ENCODE measurements around the gene HECTD4. TPM values are rescaled to one million over a fixed set of nuclear protein-coding genes. Genes with fewer than 3 reads are reported as not detected.
"Not testable (repeated sequence)": the region's sequence is repeated elsewhere in the genome, so short reads cannot be mapped to it uniquely, and the experiment has no call there.

The HECTD4 gene
- total RNA-seq, 1 experiment from 2014 or later = 54.5 TPM

DNA sequence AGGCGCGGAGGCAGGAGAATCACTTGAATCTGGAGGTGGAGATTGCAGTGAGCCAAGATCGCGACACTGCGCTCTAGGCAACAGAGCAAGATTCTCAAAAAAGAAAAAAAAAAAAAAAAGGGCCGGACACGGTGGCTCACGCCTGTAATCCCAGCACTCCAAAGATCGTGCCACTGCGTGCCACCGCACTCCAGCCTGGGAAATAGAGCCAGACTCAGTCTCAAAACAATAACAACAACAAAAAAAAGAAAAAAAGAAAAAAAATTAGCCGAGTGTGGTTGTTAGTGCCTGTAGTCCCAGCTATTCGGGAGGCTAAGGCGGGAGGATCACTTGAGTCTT, 27.6 kb upstream of the HECTD4 start:
- Mint-ChIP-seq H3K36me3 (ENCODE audit: insufficient read depth, unreplicated experiment) (peaks cover 50% of the 10 kb centered on the region), H3K27me3 (ENCODE audit: insufficient read depth, unreplicated experiment) (no peaks in the 10 kb centered on the region), H3K4me1 (ENCODE audit: low read depth, unreplicated experiment) (no peaks in the 10 kb centered on the region), H3K4me3 (ENCODE audit: unreplicated experiment) (peak overlapping the region; percentile 99), H3K27ac (ENCODE audit: unreplicated experiment) (peak overlapping the region; percentile 100), H3K9me3 (ENCODE audit: unreplicated experiment) (no peaks in the 10 kb centered on the region)
- Histone ChIP-seq H3K36me3 (ENCODE audit: control insufficient read depth, insufficient read depth, low read length) (peaks cover 6% of the 10 kb centered on the region), H3K27me3 (replicated peaks; ENCODE audit: control insufficient read depth, insufficient read depth, low read length) (no peaks in the 10 kb centered on the region), H3K9me3 (no peaks in the 10 kb centered on the region), H3K4me3 (ENCODE audit: low read depth, low read length) (no peak overlapping the region), H3K4me1 (peaks cover 12% of the 10 kb centered on the region)
- intact Hi-C loops (cut with micrococcal nuclease; ENCODE audit: unreplicated experiment) = loop anchor here (1.0 kb wide), 1 partner anchor 8 kb away; the partner anchor contains the start of gene PTPN11
- TF ChIP-seq, protein P1, sequence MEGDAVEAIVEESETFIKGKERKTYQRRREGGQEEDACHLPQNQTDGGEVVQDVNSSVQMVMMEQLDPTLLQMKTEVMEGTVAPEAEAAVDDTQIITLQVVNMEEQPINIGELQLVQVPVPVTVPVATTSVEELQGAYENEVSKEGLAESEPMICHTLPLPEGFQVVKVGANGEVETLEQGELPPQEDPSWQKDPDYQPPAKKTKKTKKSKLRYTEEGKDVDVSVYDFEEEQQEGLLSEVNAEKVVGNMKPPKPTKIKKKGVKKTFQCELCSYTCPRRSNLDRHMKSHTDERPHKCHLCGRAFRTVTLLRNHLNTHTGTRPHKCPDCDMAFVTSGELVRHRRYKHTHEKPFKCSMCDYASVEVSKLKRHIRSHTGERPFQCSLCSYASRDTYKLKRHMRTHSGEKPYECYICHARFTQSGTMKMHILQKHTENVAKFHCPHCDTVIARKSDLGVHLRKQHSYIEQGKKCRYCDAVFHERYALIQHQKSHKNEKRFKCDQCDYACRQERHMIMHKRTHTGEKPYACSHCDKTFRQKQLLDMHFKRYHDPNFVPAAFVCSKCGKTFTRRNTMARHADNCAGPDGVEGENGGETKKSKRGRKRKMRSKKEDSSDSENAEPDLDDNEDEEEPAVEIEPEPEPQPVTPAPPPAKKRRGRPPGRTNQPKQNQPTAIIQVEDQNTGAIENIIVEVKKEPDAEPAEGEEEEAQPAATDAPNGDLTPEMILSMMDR (IDR thresholded peaks at IDR 0.05; ENCODE audit: insufficient read depth in 1 of 2, low read depth in 1 of 2, low read length in 1 of 2, severe bottlenecking in 1 of 2, unreplicated experiment in 1 of 2) = no peak
- ChIA-PET POLR2A (no interaction called here), CTCF (no interaction called here)
- no TSS peak for BruUV-seq (replicated peaks)
- DNase-seq = no peak

DNA sequence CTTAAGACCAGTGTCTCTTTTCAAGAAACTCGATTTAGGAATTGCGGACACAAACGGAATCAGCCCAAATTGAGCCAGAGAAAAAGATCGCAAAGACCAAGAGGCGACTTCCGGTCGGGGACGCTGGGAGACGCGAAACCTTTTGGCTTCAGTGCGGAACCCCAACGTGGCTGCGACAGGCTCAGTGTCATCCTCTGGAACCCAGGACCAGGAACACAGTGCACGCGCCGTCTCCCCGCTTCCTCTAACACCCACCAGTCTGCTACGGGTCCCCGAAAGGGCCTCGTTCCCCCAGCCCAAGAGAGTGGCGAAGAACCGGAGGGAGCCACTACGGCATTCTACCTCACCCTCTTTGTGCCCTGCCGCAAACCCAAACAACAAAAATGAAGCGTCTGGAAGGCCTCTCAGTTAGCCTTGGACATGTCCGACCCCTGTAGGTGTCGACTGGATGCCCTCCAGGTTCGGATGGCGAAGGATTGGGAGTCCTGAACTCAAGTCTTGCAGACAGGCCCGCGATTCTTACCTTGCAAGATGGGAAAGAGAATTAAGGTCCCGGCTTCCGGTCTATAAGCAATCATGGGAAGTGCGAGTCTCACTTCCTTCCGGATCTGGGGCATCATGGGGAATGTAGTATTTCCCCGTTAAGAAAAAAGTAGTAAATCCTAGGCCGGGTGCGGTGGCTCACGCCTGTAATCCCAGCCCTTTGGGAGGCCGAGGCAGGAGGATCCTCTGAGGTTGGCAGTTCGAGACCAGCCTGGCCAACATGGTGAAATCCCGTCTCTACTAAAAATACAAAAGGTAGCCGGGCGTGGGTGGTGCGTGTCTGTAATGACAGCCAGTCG, 27.1 kb upstream of the HECTD4 start, which contains the start of gene RPL6:
RPL6 (minus strand) TSS at position 542 of the 842 bp plus-strand sequence. CDS start 949 bp downstream, outside the sequence.
- Mint-ChIP-seq H3K9me3 (ENCODE audit: unreplicated experiment) (no peaks in the 10 kb centered on the region), H3K36me3 (ENCODE audit: insufficient read depth, unreplicated experiment) (peaks cover 56% of the 10 kb centered on the region), H3K27me3 (ENCODE audit: insufficient read depth, unreplicated experiment) (no peaks in the 10 kb centered on the region), H3K27ac (ENCODE audit: unreplicated experiment) (peak within 1 kb of the TSS; percentile 100), H3K4me3 (ENCODE audit: unreplicated experiment) (peak within 1 kb of the TSS; percentile 99), H3K4me1 (ENCODE audit: low read depth, unreplicated experiment) (no peaks in the 10 kb centered on the region)
- ChIA-PET CTCF (no interaction called here), POLR2A (no interaction called here)
- peaks cover 12% of the 10 kb centered on the region for H3K4me1 ChIP-seq
- TF ChIP-seq, protein P1 (IDR thresholded peaks at IDR 0.05; ENCODE audit: insufficient read depth in 1 of 2, low read depth in 1 of 2, low read length in 1 of 2, severe bottlenecking in 1 of 2, unreplicated experiment in 1 of 2) = no peak
- no peaks in the 10 kb centered on the region for H3K27me3 ChIP-seq (replicated peaks; ENCODE audit: control insufficient read depth, insufficient read depth, low read length)
- H3K36me3 ChIP-seq (ENCODE audit: control insufficient read depth, insufficient read depth, low read length) = peaks cover 10% of the 10 kb centered on the region
- intact Hi-C loops (cut with micrococcal nuclease; ENCODE audit: unreplicated experiment) = loop anchor here (1.0 kb wide), 1 partner anchor 9 kb away; the partner anchor contains the start of gene PTPN11
- peak; percentile 87 for DNase-seq
- H3K4me3 ChIP-seq (ENCODE audit: low read depth, low read length) = peak within 1 kb of the TSS; percentile 85
- TSS peak; percentile 61 for BruUV-seq (replicated peaks)
- H3K9me3 ChIP-seq = no peaks in the 10 kb centered on the region

DNA sequence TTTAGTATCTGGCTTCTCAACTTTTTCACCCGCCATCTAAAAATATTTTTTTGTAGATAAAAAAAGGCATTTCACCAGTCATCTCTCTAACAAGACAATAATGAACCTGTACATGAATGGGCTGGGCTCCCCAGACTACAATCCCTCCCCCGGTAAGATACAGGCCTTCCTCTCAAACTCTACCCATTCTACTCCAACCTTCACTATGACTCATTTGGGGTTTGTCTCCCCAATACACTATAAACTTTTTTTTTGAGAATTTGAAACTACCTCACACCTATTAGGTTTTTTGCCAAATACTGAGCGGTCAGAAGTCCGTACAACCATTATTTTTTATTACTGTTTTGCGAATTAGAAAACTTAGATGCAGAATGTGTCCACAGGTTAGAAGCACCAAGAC, 26.4 kb upstream of the HECTD4 start:
- H3K4me1 Mint-ChIP-seq (ENCODE audit: low read depth, unreplicated experiment) = no peaks in the 10 kb centered on the region
- no peaks in the 10 kb centered on the region for H3K27me3 Mint-ChIP-seq (ENCODE audit: insufficient read depth, unreplicated experiment)
- H3K9me3 ChIP-seq = no peaks in the 10 kb centered on the region
- H3K36me3 ChIP-seq (ENCODE audit: control insufficient read depth, insufficient read depth, low read length) = peaks cover 10% of the 10 kb centered on the region
- peak overlapping the region; percentile 99 for H3K4me3 Mint-ChIP-seq (ENCODE audit: unreplicated experiment)
- H3K27ac Mint-ChIP-seq (ENCODE audit: unreplicated experiment) = peak overlapping the region; percentile 100
- intact Hi-C loops (cut with micrococcal nuclease; ENCODE audit: unreplicated experiment) = loop anchor here (1.0 kb wide), 1 partner anchor 10 kb away; the partner anchor contains the start of gene PTPN11
- no TSS peak for BruUV-seq (replicated peaks)
- ChIA-PET CTCF (no interaction called here), POLR2A (no interaction called here)
- no peak for DNase-seq
- H3K27me3 ChIP-seq (replicated peaks; ENCODE audit: control insufficient read depth, insufficient read depth, low read length) = no peaks in the 10 kb centered on the region
- TF ChIP-seq, protein P1 (IDR thresholded peaks at IDR 0.05; ENCODE audit: insufficient read depth in 1 of 2, low read depth in 1 of 2, low read length in 1 of 2, severe bottlenecking in 1 of 2, unreplicated experiment in 1 of 2) = no peak
- peaks cover 12% of the 10 kb centered on the region for H3K4me1 ChIP-seq
- H3K36me3 Mint-ChIP-seq (ENCODE audit: insufficient read depth, unreplicated experiment) = peaks cover 60% of the 10 kb centered on the region
- H3K9me3 Mint-ChIP-seq (ENCODE audit: unreplicated experiment) = no peaks in the 10 kb centered on the region
- peak overlapping the region; percentile 85 for H3K4me3 ChIP-seq (ENCODE audit: low read depth, low read length)

DNA sequence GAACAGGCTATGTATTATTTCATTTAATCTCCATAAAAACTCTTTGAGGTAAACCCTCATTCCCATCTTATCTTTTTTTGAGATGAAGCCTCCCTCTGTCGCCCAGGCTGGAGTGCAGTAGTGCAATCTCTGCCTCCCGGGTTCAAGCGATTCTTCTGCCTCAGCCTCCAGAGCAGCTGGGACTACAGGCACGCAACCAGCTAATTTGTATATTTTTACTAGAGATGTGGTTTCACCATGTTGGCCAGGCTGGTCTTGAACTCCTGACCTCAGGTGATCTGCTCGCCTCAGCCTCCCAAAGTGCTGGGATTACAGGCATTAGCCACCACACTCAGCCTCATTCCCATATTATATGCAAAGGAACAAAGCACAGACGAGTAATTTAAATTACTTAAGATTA, 25.5 kb upstream of the HECTD4 start:
- peaks cover 12% of the 10 kb centered on the region for H3K4me1 ChIP-seq
- H3K36me3 ChIP-seq (ENCODE audit: control insufficient read depth, insufficient read depth, low read length); H3K27me3 Mint-ChIP-seq (ENCODE audit: insufficient read depth, unreplicated experiment); H3K9me3 Mint-ChIP-seq (ENCODE audit: unreplicated experiment); H3K27me3 ChIP-seq (replicated peaks; ENCODE audit: control insufficient read depth, insufficient read depth, low read length); H3K9me3 ChIP-seq; CTCF ChIA-PET; BruUV-seq (replicated peaks); H3K4me1 Mint-ChIP-seq (ENCODE audit: low read depth, unreplicated experiment); DNase-seq; H3K4me3 ChIP-seq (ENCODE audit: low read depth, low read length); POLR2A ChIA-PET; intact Hi-C loops (cut with micrococcal nuclease; ENCODE audit: unreplicated experiment): not testable (repeated sequence)
- Mint-ChIP-seq H3K36me3 (ENCODE audit: insufficient read depth, unreplicated experiment) (peaks cover 60% of the 10 kb centered on the region), H3K27ac (ENCODE audit: unreplicated experiment) (peak overlapping the region; percentile 100), H3K4me3 (ENCODE audit: unreplicated experiment) (peak overlapping the region; percentile 99)

Measured in Caco-2 (cell line).